AG08396 (cell line): Measurements from ENCODE around the gene C1QTNF9.
"Not testable (repeated sequence)": the region's sequence is repeated elsewhere in the genome, so short reads cannot be mapped to it uniquely, and the experiment has no call there.

ENCODE experiments used
- DNase-seq: peaks from one replicate; pipeline ENCODE4 v3.0.0; 2012; ENCODE audit warnings: low spot score, mixed read lengths

Gene C1QTNF9

GRCh38 chr13:24309300-24309699 is at the start of gene C1QTNF9:
TSS of gene C1QTNF9 (plus strand) at chr13:24309580. CDS start at chr13:24316004, 6,424 bp downstream.
- DNase-seq: not testable (repeated sequence)

DNA sequence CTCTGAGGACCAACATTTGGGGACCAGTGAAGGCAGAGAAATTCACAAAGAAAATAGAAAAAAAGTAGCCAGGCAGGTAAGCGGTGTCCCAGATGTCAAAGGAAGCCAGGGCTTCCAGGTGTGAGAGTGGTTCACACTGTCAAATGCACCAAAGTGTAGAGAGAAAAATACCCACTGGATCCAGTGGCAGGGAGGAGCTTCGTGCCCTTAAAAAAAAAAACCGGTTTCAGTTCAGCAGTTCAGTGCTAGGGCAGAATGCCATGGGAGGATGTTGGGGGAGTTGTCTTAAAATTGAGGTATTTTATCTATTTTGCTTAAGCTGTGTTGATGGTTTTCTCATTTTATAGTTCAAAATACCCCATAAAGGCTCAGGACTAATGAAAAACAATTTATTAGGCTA is 47.8 kb upstream of the C1QTNF9 start:
- no peak for DNase-seq

DNA sequence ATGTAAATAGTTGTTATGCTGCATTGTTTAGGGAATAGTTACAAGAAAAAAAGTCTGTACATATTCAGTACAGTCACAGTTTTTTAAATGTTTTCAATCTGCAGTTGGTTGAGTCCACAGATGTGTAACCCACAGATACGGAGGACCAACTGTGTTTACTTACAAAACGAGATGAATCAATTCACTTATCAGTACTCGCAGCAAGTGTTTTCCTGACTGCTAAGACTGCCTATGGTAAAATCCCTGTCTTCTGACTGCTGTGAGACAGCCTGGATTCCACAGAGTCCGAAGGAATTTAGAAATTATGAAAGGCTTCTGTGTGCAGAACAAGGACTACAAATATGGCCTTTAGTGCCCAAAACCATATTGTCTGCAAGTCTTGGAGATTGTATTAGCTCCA is 45.7 kb upstream of the C1QTNF9 start:
- peak; percentile 45 for DNase-seq

- DNase-seq: no peak
Observed at GRCh38 chr13:24264976-24265375, 44.4 kb upstream of the C1QTNF9 start.

- DNase-seq: no peak
Observed at GRCh38 chr13:24265453-24265852, 43.9 kb upstream of the C1QTNF9 start.

- DNase-seq: peak; percentile 49
Observed at GRCh38 chr13:24267274-24267673, 42.1 kb upstream of the C1QTNF9 start.

GRCh38 chr13:24267801-24268200 is 41.6 kb upstream of the C1QTNF9 start:
- DNase-seq: no peak

DNA sequence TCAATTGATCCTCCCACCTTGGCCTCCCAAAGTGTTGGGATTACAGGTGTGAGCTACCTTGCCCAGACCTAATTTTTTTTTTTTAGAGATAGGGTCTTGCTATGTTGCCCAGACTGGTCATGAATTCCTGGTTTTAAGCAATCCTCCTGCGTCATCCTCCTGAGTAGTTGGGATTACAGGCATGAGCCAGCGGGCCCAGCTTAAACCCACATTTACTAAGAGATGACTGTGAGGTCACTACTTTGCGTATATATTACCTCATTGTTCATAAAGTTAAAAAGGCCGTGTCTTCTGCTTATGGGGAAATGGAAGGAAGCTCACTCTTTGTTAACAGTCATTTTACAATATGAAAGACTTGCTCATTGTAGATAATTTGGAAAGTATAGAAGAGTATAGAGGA is 39.6 kb upstream of the C1QTNF9 start:
- DNase-seq: no peak

- DNase-seq: peak; percentile 57
Observed at GRCh38 chr13:24270639-24271141, 38.7 kb upstream of the C1QTNF9 start.

GRCh38 chr13:24271231-24271600 is 38.2 kb upstream of the C1QTNF9 start:
- no peak for DNase-seq

GRCh38 chr13:24271601-24272451 is 37.6 kb upstream of the C1QTNF9 start:
- DNase-seq: peak; percentile 75

GRCh38 chr13:24272452-24273161 is 36.8 kb upstream of the C1QTNF9 start:
- no peak for DNase-seq

- DNase-seq: no peak
Observed at GRCh38 chr13:24273926-24274325, 35.5 kb upstream of the C1QTNF9 start.

- no peak for DNase-seq
Observed at GRCh38 chr13:24274452-24275021, 34.8 kb upstream of the C1QTNF9 start.

DNA sequence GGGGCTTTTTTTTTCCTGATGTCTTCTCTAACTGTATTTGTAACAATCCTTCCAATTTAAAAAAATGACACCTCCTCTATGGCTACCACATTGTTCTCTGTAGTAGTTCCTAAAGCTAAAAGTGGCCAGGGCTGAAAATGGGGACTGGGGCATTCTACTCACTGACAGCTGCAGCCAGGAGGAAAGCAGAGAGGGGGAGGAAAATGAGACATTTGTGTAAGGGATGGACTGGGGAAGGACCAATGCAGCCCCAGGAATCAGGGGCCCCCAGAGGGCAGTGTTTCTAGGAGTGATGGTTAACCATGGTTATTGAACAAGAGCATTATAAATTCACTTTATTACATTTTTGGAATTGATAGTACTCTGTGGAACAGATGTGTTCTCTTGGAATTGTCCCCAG is 34.3 kb upstream of the C1QTNF9 start:
- DNase-seq: no peak

DNA sequence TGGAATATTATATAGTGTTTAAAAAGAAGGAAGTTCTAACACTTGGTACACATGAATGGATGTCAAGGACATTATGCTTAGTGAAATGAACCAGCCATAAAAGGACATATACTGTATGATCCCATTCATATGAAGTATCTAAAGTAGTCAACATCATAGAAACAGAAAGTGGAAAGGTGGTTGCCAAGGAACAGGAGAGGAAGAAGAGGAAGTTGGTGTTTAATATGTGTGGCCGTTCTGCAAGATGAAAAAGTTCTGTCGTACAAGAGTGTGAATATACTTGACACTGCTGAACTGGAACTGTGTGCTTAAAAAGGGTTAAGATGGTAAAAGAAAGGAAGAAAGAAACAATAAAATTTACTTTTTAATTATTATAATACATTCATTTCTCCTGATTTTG is 33.1 kb upstream of the C1QTNF9 start:
- no peak for DNase-seq

- DNase-seq: no peak
Observed at GRCh38 chr13:24276861-24277260, 32.5 kb upstream of the C1QTNF9 start.

DNA sequence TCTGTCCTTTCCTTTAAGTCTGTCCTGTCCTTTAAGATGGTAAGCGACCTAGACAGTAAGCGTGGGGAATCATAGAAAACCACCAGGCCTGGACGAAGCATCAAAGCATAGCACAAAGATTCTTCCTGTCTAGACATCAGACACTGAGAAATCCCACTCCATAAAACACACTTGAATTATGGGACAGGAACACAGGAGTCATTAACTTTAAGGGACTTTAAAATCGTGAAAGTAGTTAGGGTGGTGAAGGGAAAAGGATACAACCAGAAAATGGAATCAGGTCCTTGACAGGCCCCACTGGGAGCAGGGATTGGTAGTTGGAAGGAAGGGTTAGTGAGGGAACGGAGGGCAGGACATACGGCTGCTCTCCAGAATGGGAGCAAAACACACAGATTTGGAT is 31.6 kb upstream of the C1QTNF9 start:
- no peak for DNase-seq

- DNase-seq: no peak
Observed at GRCh38 chr13:24279327-24280110, 29.9 kb upstream of the C1QTNF9 start.

GRCh38 chr13:24280720-24281119 is 28.7 kb upstream of the C1QTNF9 start:
- DNase-seq: no peak

DNA sequence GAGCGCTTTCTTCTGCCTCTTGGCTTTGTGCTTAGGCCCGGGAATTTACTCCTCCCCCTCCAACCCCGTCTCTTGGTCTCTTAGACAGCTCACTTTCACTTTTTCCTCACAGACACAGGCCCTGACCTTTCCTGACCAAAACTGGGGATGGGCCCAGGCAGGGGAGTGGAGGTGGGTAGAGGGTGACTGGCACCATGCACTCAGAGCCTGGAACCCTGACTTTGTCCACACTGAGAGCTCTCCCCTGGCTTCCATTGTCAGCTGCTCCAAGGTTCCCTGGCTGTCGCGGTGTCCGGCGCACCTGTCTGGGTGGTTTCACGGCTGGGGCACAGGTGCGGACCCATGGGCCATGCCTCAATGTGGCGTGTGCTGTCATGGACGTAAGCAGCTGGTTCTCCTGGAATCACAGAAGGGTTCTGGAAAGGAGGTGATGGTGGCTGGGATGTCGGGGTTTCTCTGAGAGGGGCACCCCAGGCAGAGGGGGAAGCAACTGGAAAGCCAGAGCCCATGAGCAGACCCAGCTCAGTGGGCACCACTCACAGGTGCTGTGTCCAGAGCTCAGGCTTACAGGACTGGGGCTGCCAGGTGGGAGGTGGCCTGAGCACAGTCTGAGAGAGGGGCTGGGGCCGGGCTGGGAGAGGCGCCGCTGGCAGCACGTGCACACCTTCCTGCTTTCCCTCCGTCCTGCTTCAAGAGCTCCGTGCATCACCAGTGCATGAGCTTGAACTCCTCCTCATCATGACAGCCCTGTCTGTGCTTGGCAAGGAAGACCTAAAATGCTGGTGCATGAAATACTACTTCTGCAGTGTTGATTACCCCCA is 28.0 kb upstream of the C1QTNF9 start:
- no peak for DNase-seq
